ENCODE measurements around the gene MYO3B. TPM values are rescaled to one million over a fixed set of nuclear protein-coding genes. Genes with fewer than 3 reads are reported as not detected.

Gene MYO3B
- total and polyA plus RNA-seq, 12 donors: 0.04 to 0.11 (median 0.06) TPM; not detected in 8

- 94 to 99% (median 95%) methylated on average over 3 of the region's 3 CpGs for WGBS, 4 donors
- no peaks in the 10 kb centered on the region for H3K27me3 ChIP-seq
- no peak overlapping the region for H3K4me3 ChIP-seq
- H3K9me3 ChIP-seq (replicated peaks in 1 of 3): no peaks in the 10 kb centered on the region
- intact Hi-C loops (cut with DNase I): no loop called here
- H3K36me3 ChIP-seq (replicated peaks in 1 of 2): no peaks in the 10 kb centered on the region
- DNase-seq: no peak
- H3K4me1 ChIP-seq (replicated peaks in 1 of 2): no peaks in the 10 kb centered on the region
- no peak overlapping the region for H3K27ac ChIP-seq
- no peak for TF ChIP-seq CTCF (IDR thresholded peaks at IDR 0.05)
- TF ChIP-seq POLR2A (IDR thresholded peaks at IDR 0.05): no peak
These were observed 279.0 kb downstream of the MYO3B start for GRCh38 chr2:170456914-170457313.

DNA sequence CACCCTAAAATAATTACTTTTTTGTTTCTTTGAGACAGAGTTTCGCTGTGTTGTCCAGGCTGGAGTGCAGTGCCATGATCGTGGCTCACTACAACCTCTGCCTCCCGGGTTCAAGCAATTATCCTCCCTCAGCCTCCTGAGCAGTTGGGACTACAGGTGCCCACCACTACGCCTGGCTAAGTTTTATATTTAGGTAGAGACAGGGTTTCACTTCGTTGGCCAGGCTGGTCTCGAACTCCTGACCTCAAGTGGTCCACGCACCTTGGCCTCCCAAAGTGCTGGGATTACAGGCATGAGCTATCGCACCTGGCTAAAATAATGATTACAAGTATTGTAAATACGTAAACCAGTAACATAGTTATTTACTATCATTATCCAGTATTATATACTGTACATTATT is 279.8 kb downstream of the MYO3B start:
- Histone ChIP-seq H3K36me3 (replicated peaks in 1 of 2) (no peaks in the 10 kb centered on the region), H3K27me3 (no peaks in the 10 kb centered on the region), H3K27ac (no peak overlapping the region), H3K4me1 (replicated peaks in 1 of 2) (no peaks in the 10 kb centered on the region), H3K4me3 (no peak overlapping the region), H3K9me3 (replicated peaks in 1 of 3) (no peaks in the 10 kb centered on the region)
- TF ChIP-seq CTCF (IDR thresholded peaks at IDR 0.05) (no peak), POLR2A (IDR thresholded peaks at IDR 0.05) (no peak)
- DNase-seq: no peak
- 88 to 95% (median 92%) methylated on average over 9 of the region's 9 CpGs for WGBS, 4 donors
- intact Hi-C loops (cut with DNase I): no loop called here

DNA sequence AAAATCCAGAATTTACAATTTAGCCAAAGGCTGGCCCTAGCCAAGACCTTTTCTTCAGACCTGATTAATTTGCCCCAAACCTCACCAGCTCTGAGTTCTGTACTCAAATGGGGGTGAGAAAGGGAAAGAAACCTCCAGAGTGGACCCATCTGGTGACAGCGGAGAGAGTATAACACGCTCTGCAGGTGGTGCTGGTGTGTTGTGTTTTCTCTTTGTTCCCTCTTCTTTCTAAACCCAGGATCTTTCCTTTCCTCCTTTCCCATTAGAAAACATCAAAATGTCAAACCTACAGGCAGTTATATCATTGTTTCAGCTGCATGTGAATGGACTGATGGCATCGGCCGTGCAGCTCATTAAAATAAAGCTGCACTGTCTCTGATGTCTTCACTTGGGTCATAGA is 283.9 kb downstream of the MYO3B start:
- TF ChIP-seq CTCF (IDR thresholded peaks at IDR 0.05) (no peak), POLR2A (IDR thresholded peaks at IDR 0.05) (no peak)
- no peak for DNase-seq
- intact Hi-C loops (cut with DNase I): no loop called here
- H3K27ac ChIP-seq: no peak overlapping the region
- H3K36me3 ChIP-seq (replicated peaks in 1 of 2): no peaks in the 10 kb centered on the region
- no peaks in the 10 kb centered on the region for H3K9me3 ChIP-seq (replicated peaks in 1 of 3)
- no peaks in the 10 kb centered on the region for H3K27me3 ChIP-seq
- H3K4me1 ChIP-seq (replicated peaks in 1 of 2): no peaks in the 10 kb centered on the region
- WGBS, 4 donors: 81 to 92% (median 85%) methylated on average over 4 of the region's 4 CpGs
- H3K4me3 ChIP-seq: no peak overlapping the region

- Histone ChIP-seq H3K27ac (no peak overlapping the region), H3K27me3 (no peaks in the 10 kb centered on the region), H3K9me3 (replicated peaks in 1 of 3) (no peaks in the 10 kb centered on the region), H3K4me3 (no peak overlapping the region), H3K36me3 (replicated peaks in 1 of 2) (no peaks in the 10 kb centered on the region), H3K4me1 (replicated peaks in 1 of 2) (no peaks in the 10 kb centered on the region)
- WGBS, 4 donors: 58 to 66% (median 62%) methylated on average over 7 to 8 of the region's 8 CpGs
- intact Hi-C loops (cut with DNase I): no loop called here
- TF ChIP-seq CTCF (IDR thresholded peaks at IDR 0.05) (no peak), POLR2A (IDR thresholded peaks at IDR 0.05) (no peak)
- no peak for DNase-seq
These were observed 284.7 kb downstream of the MYO3B start for GRCh38 chr2:170462433-170463205.
